Esophagus muscularis mucosa (tissue), 4 donors: Measurements from ENCODE around the gene CTBP1. TPM values are rescaled to one million over a fixed set of nuclear protein-coding genes. Genes with fewer than 3 reads are reported as not detected.

Source experiments
- DNase-seq: peaks from one replicate; pipeline ENCODE4 v3.0.0-alpha.2; 2017; ENCODE audit errors: extremely low spot score
- H3K27ac ChIP-seq, 4 donors: fragments of 200-600 bp; sonication (generic); replicated peaks in 1 of 4; 1 replicate in 3 of 4; 2 replicates in 1 of 4; pipeline ENCODE4 v1.5.1; 2016 to 2019; ENCODE audit warnings: mild to moderate bottlenecking in 1 of 4
- H3K27me3 ChIP-seq, 4 donors: fragments of 200-600 bp; sonication (generic); one replicate each; pipeline versions ENCODE4 v1.5.1 to v1.6.0; 2016 to 2019
- H3K36me3 ChIP-seq, 4 donors: fragments of 200-600 bp; sonication (generic); one replicate each; pipeline ENCODE4 v1.5.1; 2016 to 2019
- H3K4me1 ChIP-seq, 4 donors: fragments of 200-600 bp; sonication (generic); one replicate each; pipeline ENCODE4 v1.5.1; 2016 to 2019
- H3K4me3 ChIP-seq, 4 donors: fragments of 200-600 bp; sonication (generic); 1 replicate in 2 of 4; 2 replicates in 2 of 4; pipeline ENCODE4 v1.5.1; 2016 to 2019; ENCODE audit warnings: mild to moderate bottlenecking in 4 of 4, moderate library complexity in 1 of 4
- H3K9me3 ChIP-seq, 4 donors: fragments of 200-600 bp; sonication (generic); 1 replicate in 3 of 4; 2 replicates in 1 of 4; pipeline ENCODE4 v1.5.1; 2016 to 2019
- EP300 ChIP-seq: sonication (generic); formaldehyde crosslinking; IDR thresholded peaks from one replicate; pipeline ENCODE4 v1.6.1; 2017; ENCODE audit warnings: antibody characterized with exemption
- POLR2A ChIP-seq: fragments of 450-650 bp; IDR thresholded peaks from one replicate; pipeline ENCODE4 v1.6.1; 2017; ENCODE audit warnings: antibody characterized with exemption, moderate library complexity, mild to moderate bottlenecking, low read depth
- POLR2AphosphoS5 ChIP-seq, 2 donors: sonication (generic); formaldehyde crosslinking; IDR thresholded peaks; one replicate each; pipeline ENCODE4 v1.6.1; 2017; ENCODE audit warnings: antibody characterized with exemption in 2 of 2
- WGBS: methylation state at CpG from one replicate; pipeline ENCODE4 v1.1.5; 2018; 5-methylcytosine and 5-hydroxymethylcytosine counted together
- intact Hi-C: fragments of 100-400 bp; cut with DNase I; formaldehyde crosslinking; loops from one replicate; pipeline ENCODE4 v1.15.1; 2023
- total RNA-seq, 4 donors: library from RNA; depleted of rRNA; stranded (reverse); fragments of >200 nt; gene quantifications; one replicate each; pipeline versions ENCODE4 v1.1.0 to v1.2.1, GENCODE V29; 2016
- TF ChIP-seq, protein P1 (sequence below), 3 experiments: fragments of 200-600 bp in 2 of 3; fragments of 450-650 bp in 1 of 3; sonication (generic) in 2 of 3; IDR thresholded peaks; one replicate each; pipeline ENCODE4 v1.5.1; 2017 to 2019; ENCODE audit warnings: antibody characterized with exemption in 3 of 3, mild to moderate bottlenecking in 2 of 3, moderate library complexity in 1 of 3

Gene CTBP1
- total RNA-seq, 4 donors from 2014 or later = 110 to 245 (median 172) TPM

DNA sequence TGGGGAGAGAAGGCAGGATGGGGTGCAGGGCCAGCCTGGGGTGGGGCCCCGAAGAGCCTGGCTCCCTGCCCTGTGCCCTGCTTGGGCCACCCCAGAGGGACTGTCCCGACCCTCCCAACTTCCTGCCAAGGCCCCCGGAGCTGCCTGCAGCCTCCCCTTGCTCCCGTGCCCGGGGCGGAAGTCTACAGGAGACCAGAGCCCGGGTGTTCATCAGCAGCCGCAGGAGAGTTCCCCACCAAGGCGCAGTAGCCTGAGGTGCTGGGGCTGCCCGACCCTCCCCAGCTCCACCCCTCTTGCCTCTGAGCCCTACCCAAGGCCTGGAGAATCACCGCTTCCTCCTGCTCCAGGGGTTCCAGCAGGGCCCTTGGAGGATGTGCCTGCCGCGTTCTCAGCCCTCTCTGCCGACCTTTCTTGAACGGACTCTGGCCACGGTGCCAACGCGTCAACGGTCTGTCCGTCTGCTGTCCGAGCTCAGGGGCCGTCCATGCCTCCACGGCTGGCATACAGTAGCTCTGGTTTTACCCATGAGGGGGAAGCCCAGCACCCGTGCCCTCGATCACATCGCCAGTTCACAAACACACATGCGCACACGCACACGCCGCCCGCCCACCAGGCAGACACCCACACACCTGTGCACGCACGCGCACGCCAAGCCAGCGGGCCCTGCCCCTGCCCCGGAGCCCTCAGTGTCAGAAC is 40.5 kb downstream of the CTBP1 start:
- intact Hi-C loops = loop anchor here (5.0 kb wide), 1 partner anchor 39 kb away; the partner anchor contains the start of gene CTBP1
- Histone ChIP-seq H3K9me3 (no peaks in the 10 kb centered on the region), H3K36me3 (peaks cover 0 to 30% (median 21%) of the 10 kb centered on the region in 4 donors), H3K4me3 (peak overlapping the region in 3 of 4 donors; percentile 9 to 24 (median 22)), H3K27ac (peak overlapping the region; percentile 58 to 75 (median 66)), H3K4me1 (peaks cover 46 to 85% (median 76%) of the 10 kb centered on the region in 4 donors), H3K27me3 (no peaks in the 10 kb centered on the region)
- DNase-seq = no peak
- 93% methylated on average over 21 of the region's 37 CpGs for WGBS
- TF ChIP-seq, protein P1, sequence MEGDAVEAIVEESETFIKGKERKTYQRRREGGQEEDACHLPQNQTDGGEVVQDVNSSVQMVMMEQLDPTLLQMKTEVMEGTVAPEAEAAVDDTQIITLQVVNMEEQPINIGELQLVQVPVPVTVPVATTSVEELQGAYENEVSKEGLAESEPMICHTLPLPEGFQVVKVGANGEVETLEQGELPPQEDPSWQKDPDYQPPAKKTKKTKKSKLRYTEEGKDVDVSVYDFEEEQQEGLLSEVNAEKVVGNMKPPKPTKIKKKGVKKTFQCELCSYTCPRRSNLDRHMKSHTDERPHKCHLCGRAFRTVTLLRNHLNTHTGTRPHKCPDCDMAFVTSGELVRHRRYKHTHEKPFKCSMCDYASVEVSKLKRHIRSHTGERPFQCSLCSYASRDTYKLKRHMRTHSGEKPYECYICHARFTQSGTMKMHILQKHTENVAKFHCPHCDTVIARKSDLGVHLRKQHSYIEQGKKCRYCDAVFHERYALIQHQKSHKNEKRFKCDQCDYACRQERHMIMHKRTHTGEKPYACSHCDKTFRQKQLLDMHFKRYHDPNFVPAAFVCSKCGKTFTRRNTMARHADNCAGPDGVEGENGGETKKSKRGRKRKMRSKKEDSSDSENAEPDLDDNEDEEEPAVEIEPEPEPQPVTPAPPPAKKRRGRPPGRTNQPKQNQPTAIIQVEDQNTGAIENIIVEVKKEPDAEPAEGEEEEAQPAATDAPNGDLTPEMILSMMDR (IDR thresholded peaks at IDR 0.05) = no peak
- TF ChIP-seq EP300 = no peak
- TF ChIP-seq POLR2A = no peak

DNA sequence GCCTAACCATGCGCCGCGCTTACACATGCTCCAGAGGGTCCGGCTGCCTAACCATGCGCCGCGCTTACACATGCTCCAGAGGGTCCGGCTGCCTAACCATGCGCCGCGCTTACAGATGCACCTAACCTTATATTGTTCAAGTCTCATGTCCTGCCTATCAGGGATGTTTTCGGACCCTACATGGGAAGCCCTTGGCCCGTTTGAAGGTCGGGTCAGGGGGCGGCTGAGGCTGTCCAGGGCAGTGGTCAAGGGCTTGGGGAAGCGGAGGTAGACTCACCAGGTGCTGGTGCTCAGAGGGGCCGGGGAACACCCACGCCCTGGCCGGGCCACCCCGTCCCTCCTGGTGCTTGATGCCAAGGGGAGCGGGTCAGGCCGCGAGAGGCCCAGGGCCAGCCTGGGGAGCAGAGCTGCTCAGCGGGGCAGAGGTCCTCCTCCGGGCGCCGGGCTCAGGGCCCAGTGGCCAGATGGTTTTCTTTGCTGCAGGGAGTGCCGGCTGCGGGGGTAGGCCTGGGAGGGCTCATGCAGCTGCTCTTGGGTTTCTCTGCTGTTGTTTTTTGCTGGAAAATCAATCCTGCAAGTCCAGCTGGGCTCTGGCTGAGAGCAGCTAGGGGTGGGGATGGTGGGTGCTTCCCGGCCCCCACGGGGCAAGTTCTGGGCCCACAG is 41.2 kb downstream of the CTBP1 start:
- Histone ChIP-seq H3K4me1 (peaks cover 50 to 85% (median 76%) of the 10 kb centered on the region in 4 donors), H3K4me3 (peak overlapping the region in 3 of 4 donors; percentile 9 to 24 (median 22)), H3K27me3 (no peaks in the 10 kb centered on the region), H3K27ac (peak overlapping the region; percentile 58 to 75 (median 66)), H3K9me3 (no peaks in the 10 kb centered on the region), H3K36me3 (peaks cover 0 to 23% (median 14%) of the 10 kb centered on the region in 4 donors)
- intact Hi-C loops = loop anchor here (5.0 kb wide), 1 partner anchor 40 kb away; the partner anchor contains the start of gene CTBP1
- no peak for TF ChIP-seq EP300
- peak; percentile 19 to 32 for TF ChIP-seq POLR2AphosphoS5 (IDR thresholded peaks at IDR 0.05)
- TF ChIP-seq, protein P1 (IDR thresholded peaks at IDR 0.05) = no peak
- no peak for DNase-seq
- 52% methylated on average over 5 of the region's 31 CpGs for WGBS

DNA sequence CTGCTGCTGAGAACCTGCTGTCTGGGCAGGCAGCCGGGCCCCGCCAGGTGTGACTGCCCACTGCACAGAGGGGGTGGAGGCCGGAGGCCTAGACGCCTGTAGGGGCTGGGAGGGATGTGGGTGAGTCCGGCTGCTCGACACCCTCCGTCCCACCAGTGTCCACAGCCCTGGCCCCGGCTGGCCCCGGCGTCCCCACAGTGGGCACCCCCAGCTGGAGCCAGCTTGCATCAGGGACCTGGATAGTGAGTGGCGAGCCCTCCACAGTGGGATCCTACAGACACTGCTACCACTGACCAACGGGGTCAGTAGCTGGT is 41.8 kb downstream of the CTBP1 start:
- TF ChIP-seq POLR2A (no peak), EP300 (no peak), POLR2AphosphoS5 (IDR thresholded peaks at IDR 0.05) (no peak)
- TF ChIP-seq, protein P1 (IDR thresholded peaks at IDR 0.05) = no peak
- H3K4me1 ChIP-seq = peaks cover 53 to 85% (median 76%) of the 10 kb centered on the region in 4 donors
- H3K36me3 ChIP-seq = peaks cover 0 to 17% (median 8%) of the 10 kb centered on the region in 4 donors
- 50% methylated on average over 1 of the region's 12 CpGs for WGBS
- intact Hi-C loops = loop anchor here (5.0 kb wide), 1 partner anchor 40 kb away; the partner anchor contains the start of gene CTBP1
- H3K27ac ChIP-seq = peak overlapping the region in 3 of 4 donors; percentile 7 to 75 (median 18)
- no peaks in the 10 kb centered on the region for H3K9me3 ChIP-seq
- no peak for DNase-seq
- H3K4me3 ChIP-seq = no peak overlapping the region
- H3K27me3 ChIP-seq = no peaks in the 10 kb centered on the region

DNA sequence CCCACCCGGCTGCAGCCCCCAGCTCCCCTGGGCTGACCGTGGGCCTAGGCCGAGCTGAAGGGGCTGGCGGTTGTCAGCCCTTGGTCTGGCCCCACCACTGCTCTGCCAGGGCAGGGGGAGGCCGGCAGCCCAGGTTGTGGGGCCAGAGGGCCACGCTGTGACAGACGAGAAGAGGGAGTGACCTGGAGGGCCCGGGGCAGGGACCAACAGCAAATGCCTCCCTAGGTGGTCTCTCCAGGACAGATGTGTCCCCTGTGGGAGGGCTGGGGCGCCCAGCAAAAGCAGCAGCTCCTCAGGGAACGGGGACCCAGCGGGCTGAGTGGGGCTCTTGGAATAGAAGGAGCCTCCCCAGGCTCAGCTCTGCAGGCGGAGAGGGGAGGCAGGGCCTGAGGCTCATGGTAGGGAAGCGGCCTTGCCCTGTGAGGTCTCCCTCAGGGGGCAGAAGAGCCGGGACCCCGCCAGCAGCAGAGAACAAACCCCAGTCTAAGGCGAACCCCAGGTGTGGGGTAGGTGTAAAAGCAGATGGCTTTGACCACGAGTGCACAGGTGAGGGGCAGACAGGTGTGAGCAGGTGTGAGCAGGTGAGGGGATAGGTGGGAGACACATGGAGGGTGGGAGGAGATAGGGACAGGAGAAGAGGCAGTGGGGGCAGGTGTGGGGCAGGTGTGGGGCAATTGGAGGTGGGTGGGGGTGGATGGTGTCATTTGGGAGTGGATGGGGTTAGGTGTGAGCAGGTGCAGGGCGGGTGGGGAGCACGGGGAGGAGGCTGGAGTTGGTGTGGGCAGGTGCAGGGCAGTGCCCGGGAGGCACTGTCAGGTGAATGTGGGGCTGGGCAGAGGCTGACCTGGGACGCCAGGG is 42.4 kb downstream of the CTBP1 start:
- Histone ChIP-seq H3K36me3 (peaks cover 0 to 11% (median 4%) of the 10 kb centered on the region in 4 donors), H3K4me1 (peaks cover 50 to 83% (median 76%) of the 10 kb centered on the region in 4 donors), H3K27ac (peak overlapping the region in 3 of 4 donors; percentile 7 to 18 (median 18)), H3K9me3 (no peaks in the 10 kb centered on the region), H3K4me3 (no peak overlapping the region), H3K27me3 (no peaks in the 10 kb centered on the region)
- no peak for DNase-seq
- intact Hi-C loops = loop anchor here (5.0 kb wide), 1 partner anchor 41 kb away; the partner anchor contains the start of gene CTBP1
- TF ChIP-seq, protein P1 (IDR thresholded peaks at IDR 0.05) = no peak
- 92% methylated on average over 13 of the region's 21 CpGs for WGBS
